ENCODE results near the gene PCBD2. TPM values are rescaled to one million over a fixed set of nuclear protein-coding genes. Genes with fewer than 3 reads are reported as not detected.

Gene PCBD2
- total and polyA plus RNA-seq, 2 of the 8 experiments (the other 6 are each of a cell fraction or from before 2014, with no cell fraction given) = 4.8 to 10.3 TPM

GRCh38 chr5:135008981-135009735 lies 104.2 kb downstream of the PCBD2 start (continued):
- TF ChIP-seq CHD7 (IDR thresholded peaks at IDR 0.05; ENCODE audit: insufficient replicate concordance, low read length) = no peak
- TF ChIP-seq E2F6 (IDR thresholded peaks at IDR 0.05) = no peak
- TF ChIP-seq KDM1A (IDR thresholded peaks at IDR 0.05; ENCODE audit: borderline replicate concordance, low read length) = no peak
- no peak for TF ChIP-seq GABPA (IDR thresholded peaks at IDR 0.05; ENCODE audit: borderline replicate concordance, insufficient read depth, low read length)
- no peak for TF ChIP-seq TBP (IDR thresholded peaks at IDR 0.05; ENCODE audit: low read depth, low read length)
- TF ChIP-seq TAF1 (IDR thresholded peaks at IDR 0.05; ENCODE audit: low read depth, low read length) = no peak
- no peak for TF ChIP-seq CEBPB (IDR thresholded peaks at IDR 0.05; ENCODE audit: low read depth, low read length)
- TF ChIP-seq KDM4A (IDR thresholded peaks at IDR 0.05; ENCODE audit: low read depth, low read length, severe bottlenecking) = no peak
- no peak for TF ChIP-seq CREB1 (IDR thresholded peaks at IDR 0.05)
- TF ChIP-seq KDM5A (IDR thresholded peaks at IDR 0.05; ENCODE audit: low read length) = no peak
- no peak for TF ChIP-seq SIRT6 (IDR thresholded peaks at IDR 0.05; ENCODE audit: low read length)
